Activated CD8-positive, alpha-beta memory T cell treated with anti-CD3 and anti-CD28 coated beads, Interleukin-2, amount 10 ng/mL, durations not matched to agents 7 days and 5 days (primary cell): ENCODE measurements around the gene TREH. TPM values are rescaled to one million over a fixed set of nuclear protein-coding genes. Genes with fewer than 3 reads are reported as not detected.
A peak's percentile ranks its signal among the peaks of the same experiment; 100 is the strongest.
"Not testable (repeated sequence)": the region's sequence is repeated elsewhere in the genome, so short reads cannot be mapped to it uniquely, and the experiment has no call there.

Experiments used
- ATAC-seq: fragments of 150-1000 bp; cut with Tn5 transposase; one replicate; pipeline ENCODE4 v1.10.0; 2021; ENCODE audit warnings: moderate library complexity
- CTCF ChIA-PET: fragments of 350-600 bp; sonication (Branson Sonifier 250); formaldehyde crosslinking; loops from one replicate; lab custom pipeline; 2021; ENCODE audit warnings: antibody characterized with exemption; lab: Charles Lee
- DNase-seq: peaks from one replicate; pipeline ENCODE4 v3.0.0-alpha.2; 2020
- H3K27ac Mint-ChIP-seq: one replicate; pipeline ENCODE4 v1.8.0; 2021; ENCODE audit warnings: mild to moderate bottlenecking, mixed read lengths
- H3K27me3 Mint-ChIP-seq: one replicate; pipeline ENCODE4 v1.8.0; 2021; ENCODE audit warnings: mixed read lengths
- H3K36me3 Mint-ChIP-seq: one replicate; pipeline ENCODE4 v1.8.0; 2021; ENCODE audit warnings: mild to moderate bottlenecking, mixed read lengths
- H3K4me1 Mint-ChIP-seq: one replicate; pipeline ENCODE4 v1.8.0; 2021; ENCODE audit warnings: mixed read lengths
- H3K4me3 Mint-ChIP-seq: one replicate; pipeline ENCODE4 v1.8.0; 2021; ENCODE audit warnings: mild to moderate bottlenecking, moderate library complexity, mixed read lengths
- H3K9me3 Mint-ChIP-seq: one replicate; pipeline ENCODE4 v1.8.0; 2022; ENCODE audit warnings: low read depth, mixed read lengths
- total RNA-seq, 2 experiments: library from RNA; stranded (reverse); gene quantifications; one replicate each; pipeline ENCODE4 v1.2.3, GENCODE V29; 2021

The TREH gene
- total RNA-seq, 2 experiments from 2014 or later, result not detected

DNA sequence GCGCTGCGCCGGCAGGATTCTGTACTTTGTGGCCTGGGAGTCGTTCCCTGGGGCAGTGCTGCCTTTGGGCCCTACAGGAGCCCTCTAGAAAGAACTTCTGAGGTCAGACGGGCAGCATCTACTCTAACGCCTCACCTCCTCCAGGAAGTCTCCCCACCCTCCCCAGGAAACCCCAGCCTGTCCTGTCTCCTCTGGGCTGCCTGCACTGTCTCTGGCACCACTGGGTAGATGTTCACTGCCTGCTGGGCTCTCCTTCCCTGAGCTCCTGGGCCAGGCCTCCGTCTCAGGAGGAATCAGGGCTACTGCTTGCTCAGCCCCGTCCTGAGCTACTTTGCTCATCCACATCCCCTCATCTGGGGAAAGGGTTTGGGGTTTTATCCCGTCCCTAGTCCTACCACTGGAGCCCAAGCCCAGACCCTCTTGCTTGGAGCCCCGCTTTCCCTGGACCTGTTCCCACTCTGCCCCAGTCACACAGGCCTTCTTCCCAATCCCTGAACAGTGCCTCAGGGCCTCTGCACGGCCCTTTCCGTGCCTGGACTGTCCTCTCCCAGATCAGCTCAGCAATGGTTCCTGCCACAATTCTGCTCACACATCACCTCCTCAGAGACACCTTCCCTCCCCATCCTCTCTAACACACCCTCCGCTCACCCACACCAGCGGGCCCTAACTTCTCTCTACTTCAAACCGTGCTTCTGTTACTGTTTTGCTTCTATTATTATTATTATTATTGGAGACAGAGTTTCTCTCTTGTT lies 11.3 kb upstream of the TREH start:
- ATAC-seq (no peak), DNase-seq (no peak)
- CTCF ChIA-PET, result interaction anchor here (0.5 to 5.8 kb wide), 33 partner anchors 10 to 360 kb away, joined by 3 to 52 read pairs (median 8); partner anchors contain the start of genes BCL9L, CENATAC, DDX6 and TREH
- Mint-ChIP-seq H3K4me1 (peaks cover 47% of the 10 kb centered on the region), H3K36me3 (no peaks in the 10 kb centered on the region), H3K27me3 (peaks cover 17% of the 10 kb centered on the region), H3K27ac (peak overlapping the region; percentile 11), H3K9me3 (no peaks in the 10 kb centered on the region), H3K4me3 (no peak overlapping the region)

GRCh38 chr11:118689852-118690552 lies 10.6 kb upstream of the TREH start:
- peak; percentile 94 for ATAC-seq
- Mint-ChIP-seq H3K36me3 (no peaks in the 10 kb centered on the region), H3K27ac (peak overlapping the region; percentile 62), H3K9me3 (no peaks in the 10 kb centered on the region), H3K4me1 (peaks cover 44% of the 10 kb centered on the region), H3K4me3 (peak overlapping the region; percentile 69), H3K27me3 (peaks cover 21% of the 10 kb centered on the region)
- DNase-seq, result peak; percentile 90
- CTCF ChIA-PET, result interaction anchor here (0.6 to 5.8 kb wide), 57 partner anchors 10 to 545 kb away, joined by 3 to 52 read pairs (median 5); partner anchors contain the start of genes ARCN1, BCL9L, CBL and CENATAC

GRCh38 chr11:118689503-118689851 lies 10.0 kb upstream of the TREH start:
- no peak overlapping the region for H3K4me3 Mint-ChIP-seq
- H3K27ac Mint-ChIP-seq, result no peak overlapping the region
- no peaks in the 10 kb centered on the region for H3K36me3 Mint-ChIP-seq
- H3K9me3 Mint-ChIP-seq, result no peaks in the 10 kb centered on the region
- peaks cover 20% of the 10 kb centered on the region for H3K27me3 Mint-ChIP-seq
- DNase-seq (no peak), ATAC-seq (peak; percentile 4)
- H3K4me1 Mint-ChIP-seq, result peaks cover 43% of the 10 kb centered on the region
- CTCF ChIA-PET, result interaction anchor here (0.5 to 5.8 kb wide), 56 partner anchors 9 to 545 kb away, joined by 3 to 52 read pairs (median 5); partner anchors contain the start of genes ARCN1, BCL9L, CBL and CENATAC

GRCh38 chr11:118688851-118689502 lies 9.5 kb upstream of the TREH start:
- H3K9me3 Mint-ChIP-seq, result no peaks in the 10 kb centered on the region
- H3K4me3 Mint-ChIP-seq, result no peak overlapping the region
- no peaks in the 10 kb centered on the region for H3K36me3 Mint-ChIP-seq
- DNase-seq (no peak), ATAC-seq (no peak)
- peaks cover 20% of the 10 kb centered on the region for H3K27me3 Mint-ChIP-seq
- CTCF ChIA-PET, result interaction anchor here (0.5 to 5.8 kb wide), 37 partner anchors 9 to 362 kb away, joined by 3 to 52 read pairs (median 6); partner anchors contain the start of genes BCL9L, CENATAC, DDX6 and TREH
- no peak overlapping the region for H3K27ac Mint-ChIP-seq
- H3K4me1 Mint-ChIP-seq, result peaks cover 42% of the 10 kb centered on the region

DNA sequence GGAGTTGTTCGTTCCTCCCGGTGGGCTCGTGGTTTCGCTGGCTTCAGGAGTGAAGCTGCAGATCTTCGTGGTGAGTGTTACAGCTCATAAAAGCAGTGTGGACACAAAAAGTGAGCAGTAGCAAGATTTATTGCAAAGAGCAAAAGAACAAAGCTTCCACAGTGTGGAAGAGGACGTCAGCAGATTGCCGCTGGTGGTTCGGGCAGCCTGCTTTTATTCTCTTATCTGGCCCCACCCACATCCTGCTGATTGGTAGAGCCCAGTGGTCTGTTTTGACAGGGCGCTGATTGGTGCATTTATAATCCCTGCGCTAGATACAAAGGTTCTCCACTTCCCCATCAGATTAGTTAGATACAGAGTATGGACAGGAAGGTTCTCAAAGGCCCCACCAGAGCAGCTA lies 8.9 kb upstream of the TREH start:
- not testable (repeated sequence) for H3K27ac Mint-ChIP-seq, H3K36me3 Mint-ChIP-seq, H3K4me3 Mint-ChIP-seq, H3K9me3 Mint-ChIP-seq, ATAC-seq, DNase-seq
- Mint-ChIP-seq H3K27me3 (peaks cover 22% of the 10 kb centered on the region), H3K4me1 (peaks cover 41% of the 10 kb centered on the region)
- CTCF ChIA-PET, result interaction anchor here (0.7 to 5.8 kb wide), 5 partner anchors 12 to 269 kb away, joined by 3 to 52 read pairs (median 20); partner anchors contain the start of gene UPK2

DNA sequence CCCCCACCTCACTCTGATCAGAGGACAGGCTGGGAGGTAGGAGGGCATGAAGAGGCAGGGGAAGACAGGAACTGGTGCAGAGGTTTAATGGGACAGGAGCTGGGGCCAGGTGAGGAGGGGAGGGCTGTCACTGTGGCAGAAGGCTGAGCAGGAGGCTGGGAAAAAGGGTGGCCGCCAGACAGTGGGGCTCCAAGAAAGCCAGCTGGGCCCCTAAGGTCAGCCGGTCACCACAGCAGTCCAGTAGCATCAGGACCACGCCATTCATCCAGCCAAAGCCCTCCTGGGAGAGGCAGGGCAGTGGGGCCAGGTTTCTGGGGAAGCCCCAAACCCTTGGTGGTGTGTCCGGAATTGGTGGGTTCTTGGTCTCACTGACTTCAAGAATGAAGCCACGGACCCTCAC lies 8.5 kb upstream of the TREH start:
- ATAC-seq, result no peak
- CTCF ChIA-PET, result interaction anchor here (3.9 to 5.8 kb wide), 2 partner anchors 17 to 269 kb away, joined by 33 to 52 read pairs; partner anchors contain the start of gene UPK2
- Mint-ChIP-seq H3K36me3 (no peaks in the 10 kb centered on the region), H3K9me3 (no peaks in the 10 kb centered on the region), H3K27me3 (peaks cover 25% of the 10 kb centered on the region), H3K27ac (no peak overlapping the region), H3K4me1 (peaks cover 37% of the 10 kb centered on the region), H3K4me3 (no peak overlapping the region)
- DNase-seq, result no peak

GRCh38 chr11:118684187-118684586 lies 4.7 kb upstream of the TREH start:
- H3K36me3 Mint-ChIP-seq, result no peaks in the 10 kb centered on the region
- H3K9me3 Mint-ChIP-seq, result no peaks in the 10 kb centered on the region
- ATAC-seq (no peak), DNase-seq (no peak)
- no peak overlapping the region for H3K27ac Mint-ChIP-seq
- peaks cover 7% of the 10 kb centered on the region for H3K4me1 Mint-ChIP-seq
- no peak overlapping the region for H3K4me3 Mint-ChIP-seq
- CTCF ChIA-PET, result no interaction called here
- peaks cover 33% of the 10 kb centered on the region for H3K27me3 Mint-ChIP-seq

DNA sequence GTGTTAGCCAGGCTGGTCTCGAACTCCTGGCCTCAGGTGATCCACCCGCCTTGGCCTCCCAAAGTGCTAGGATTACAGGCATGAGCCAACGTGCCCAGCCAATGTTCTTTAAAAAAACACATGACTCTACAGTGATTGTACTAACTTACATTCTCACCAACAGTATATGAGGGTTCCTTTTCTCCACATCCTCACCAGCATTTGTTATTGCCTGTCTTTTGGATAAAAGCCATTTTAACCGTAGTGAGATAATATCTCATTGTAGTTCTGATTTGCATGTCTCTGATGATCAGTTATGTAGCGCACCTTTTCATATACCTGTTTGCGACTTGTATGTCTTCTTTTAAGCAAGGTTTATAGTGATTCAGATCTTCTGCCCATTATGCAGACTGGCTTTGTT lies 3.5 kb upstream of the TREH start:
- H3K36me3 Mint-ChIP-seq, H3K9me3 Mint-ChIP-seq, H3K27ac Mint-ChIP-seq, H3K4me1 Mint-ChIP-seq, H3K4me3 Mint-ChIP-seq, ATAC-seq, DNase-seq, CTCF ChIA-PET: not testable (repeated sequence)
- H3K27me3 Mint-ChIP-seq, result peaks cover 33% of the 10 kb centered on the region

DNA sequence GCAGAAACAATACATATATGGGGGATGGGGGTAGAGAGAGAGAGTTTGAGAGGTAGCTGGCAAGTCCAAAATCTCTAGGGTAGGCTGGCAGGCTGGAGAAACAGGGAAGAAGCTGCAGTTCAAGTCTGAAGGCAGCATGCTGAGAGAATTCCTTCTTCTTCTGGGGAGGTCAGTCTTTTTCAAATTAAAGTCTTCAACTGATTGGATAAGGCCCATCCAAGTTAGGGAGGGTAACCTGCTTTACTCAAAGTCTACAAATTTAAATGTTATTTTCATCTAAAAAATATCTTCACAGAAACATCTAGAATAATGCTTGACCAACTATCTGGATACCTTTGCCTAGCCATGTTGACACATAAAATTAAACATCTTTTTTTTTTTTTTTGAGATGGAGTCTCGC lies 2.9 kb upstream of the TREH start:
- DNase-seq (no peak), ATAC-seq (no peak)
- Mint-ChIP-seq H3K9me3 (no peaks in the 10 kb centered on the region), H3K4me1 (no peaks in the 10 kb centered on the region), H3K27ac (no peak overlapping the region), H3K36me3 (no peaks in the 10 kb centered on the region), H3K4me3 (no peak overlapping the region), H3K27me3 (peaks cover 33% of the 10 kb centered on the region)
- CTCF ChIA-PET, result no interaction called here

DNA sequence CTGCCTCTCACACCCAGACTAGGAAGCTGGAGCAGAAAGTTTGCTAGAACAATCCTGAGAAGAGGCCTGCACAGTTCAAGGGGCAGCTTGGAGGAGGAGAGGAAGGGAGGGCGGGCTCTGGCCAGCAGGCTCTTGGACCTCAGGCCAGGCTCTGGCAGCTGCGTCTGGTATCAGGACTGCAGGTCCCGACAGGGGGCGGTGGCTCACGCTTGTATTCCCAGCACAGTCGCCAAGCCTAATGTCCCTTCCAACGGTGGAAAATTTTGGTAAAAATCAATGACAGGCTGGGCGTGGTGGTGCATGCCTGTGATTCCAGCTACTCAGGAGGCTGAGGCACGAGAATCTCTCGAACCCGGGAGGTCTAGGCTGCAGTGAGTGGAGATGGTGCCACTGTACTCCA lies 542 bp downstream of the TREH start:
- not testable (repeated sequence) for H3K9me3 Mint-ChIP-seq, ATAC-seq, H3K36me3 Mint-ChIP-seq, H3K4me3 Mint-ChIP-seq, DNase-seq, H3K4me1 Mint-ChIP-seq, H3K27ac Mint-ChIP-seq
- CTCF ChIA-PET, result interaction anchor here (1.4 to 2.5 kb wide), 2 partner anchors 11 to 20 kb away, joined by 3 to 16 read pairs; no protein-coding TSS in a partner anchor
- peaks cover 18% of the 10 kb centered on the region for H3K27me3 Mint-ChIP-seq

- Mint-ChIP-seq H3K27ac (no peak overlapping the region), H3K4me3 (no peak overlapping the region), H3K36me3 (no peaks in the 10 kb centered on the region), H3K9me3 (no peaks in the 10 kb centered on the region), H3K4me1 (no peaks in the 10 kb centered on the region), H3K27me3 (peaks cover 18% of the 10 kb centered on the region)
- ATAC-seq (no peak), DNase-seq (no peak)
- CTCF ChIA-PET, result interaction anchor here (1.4 to 3.2 kb wide), 2 partner anchors 13 to 19 kb away, joined by 3 to 8 read pairs; no protein-coding TSS in a partner anchor
Measured at GRCh38 chr11:118677977-118678376, 1.5 kb downstream of the TREH start.

- CTCF ChIA-PET, result interaction anchor here (0.6 to 1.0 kb wide), 3 partner anchors 16 to 283 kb away, joined by 3 read pairs; no protein-coding TSS in a partner anchor
- H3K27me3 Mint-ChIP-seq, result peaks cover 25% of the 10 kb centered on the region
Measured at GRCh38 chr11:118674082-118674435, 5.4 kb downstream of the TREH start.

More at GRCh38 chr11:118674082-118674435, 5.4 kb downstream of the TREH start:
- ATAC-seq (no peak), DNase-seq (no peak)
- H3K9me3 Mint-ChIP-seq, result no peaks in the 10 kb centered on the region
- H3K4me3 Mint-ChIP-seq, result no peak overlapping the region
- no peaks in the 10 kb centered on the region for H3K36me3 Mint-ChIP-seq
- H3K4me1 Mint-ChIP-seq, result no peaks in the 10 kb centered on the region
- no peak overlapping the region for H3K27ac Mint-ChIP-seq
